Hematopoietic multipotent progenitor cell (in vitro differentiated cells): Measurements from ENCODE around the gene TLNRD1. TPM values are rescaled to one million over a fixed set of nuclear protein-coding genes. Genes with fewer than 3 reads are reported as not detected.
A peak's percentile ranks its signal among the peaks of the same experiment; 100 is the strongest.

ENCODE experiments used
- DNase-seq, 3 donors: peaks; one replicate each; pipeline ENCODE4 v3.0.0-alpha.2; 2011 to 2015; ENCODE audit warnings: low read depth in 2 of 3, low spot score in 2 of 3
- total RNA-seq: library from RNA; depleted of rRNA; stranded (reverse); fragments of >200 nt; gene quantifications from one replicate; pipeline ENCODE4 v1.2.3, GENCODE V29; 2012

TLNRD1 gene
- total RNA-seq, 1 donor: 16.7 TPM

- DNase-seq: no peak
Observed at GRCh38 chr15:81000144-81000623, 539 bp upstream of the TLNRD1 start.

- peak; percentile 37 to 65 (median 63) for DNase-seq
Observed at GRCh38 chr15:81001152-81002008, 657 bp downstream of the TLNRD1 start.

- no peak for DNase-seq
Observed at GRCh38 chr15:81002009-81002330, 1.2 kb downstream of the TLNRD1 start.

- DNase-seq: no peak
Observed at GRCh38 chr15:81002331-81003096, 1.8 kb downstream of the TLNRD1 start.

- no peak for DNase-seq
Observed at GRCh38 chr15:81003097-81003350, 2.3 kb downstream of the TLNRD1 start.

- no peak for DNase-seq
Observed at GRCh38 chr15:81006124-81006523, 5.4 kb downstream of the TLNRD1 start.

- DNase-seq: no peak
Observed at GRCh38 chr15:81007428-81008064, 6.8 kb downstream of the TLNRD1 start.

GRCh38 chr15:81008312-81008711 lies 7.6 kb downstream of the TLNRD1 start:
- no peak for DNase-seq

- no peak for DNase-seq
Observed at GRCh38 chr15:81010086-81010485, 9.4 kb downstream of the TLNRD1 start.

GRCh38 chr15:81011593-81011992 lies 10.9 kb downstream of the TLNRD1 start:
- no peak for DNase-seq

GRCh38 chr15:81012588-81012987 lies 11.9 kb downstream of the TLNRD1 start:
- no peak for DNase-seq

- DNase-seq: no peak
Observed at GRCh38 chr15:81013396-81013929, 12.7 kb downstream of the TLNRD1 start.

- no peak for DNase-seq
Observed at GRCh38 chr15:81014446-81015093, 13.8 kb downstream of the TLNRD1 start.

GRCh38 chr15:81015621-81016488 lies 15.1 kb downstream of the TLNRD1 start:
- DNase-seq: no peak

GRCh38 chr15:81016489-81017068 lies 15.9 kb downstream of the TLNRD1 start:
- DNase-seq: no peak

- no peak for DNase-seq
Observed at GRCh38 chr15:81018197-81018596, 17.5 kb downstream of the TLNRD1 start.

- DNase-seq: no peak
Observed at GRCh38 chr15:81021321-81021720, 20.6 kb downstream of the TLNRD1 start.

- DNase-seq: peak in 2 of 3 donors; percentile 62 to 71
Observed at GRCh38 chr15:81023483-81024264, 23.0 kb downstream of the TLNRD1 start.
